OCI-LY1 (cell line): ENCODE results near the gene ADAMTS18.

Experiments used
- CTCF ChIP-seq: fragments of 200-600 bp; sonication (generic), shearing (Covaris generic); IDR thresholded peaks from 2 replicates; pipeline ENCODE4 v1.5.1; 2017; ENCODE audit warnings: mild to moderate bottlenecking, antibody characterized with exemption, low read length, moderate library complexity, mixed read lengths
- EZH2 ChIP-seq: fragments of 200-600 bp; sonication (generic), shearing (Covaris generic); IDR thresholded peaks from 2 replicates; pipeline ENCODE4 v1.8.0; 2017; ENCODE audit warnings: borderline replicate concordance, mixed run types, mild to moderate bottlenecking, antibody characterized with exemption, low read length, moderate library complexity, mixed read lengths

GRCh38 chr16:77442078-77442477 is 7.2 kb upstream of the ADAMTS18 start:
- TF ChIP-seq CTCF: no peak
- no peak for TF ChIP-seq EZH2
